ENCODE measurements around the gene ARID1A. TPM values are rescaled to one million over a fixed set of nuclear protein-coding genes. Genes with fewer than 3 reads are reported as not detected.

ARID1A gene
- total RNA-seq, 1 donor from 2014 or later: 85.1 TPM

DNA sequence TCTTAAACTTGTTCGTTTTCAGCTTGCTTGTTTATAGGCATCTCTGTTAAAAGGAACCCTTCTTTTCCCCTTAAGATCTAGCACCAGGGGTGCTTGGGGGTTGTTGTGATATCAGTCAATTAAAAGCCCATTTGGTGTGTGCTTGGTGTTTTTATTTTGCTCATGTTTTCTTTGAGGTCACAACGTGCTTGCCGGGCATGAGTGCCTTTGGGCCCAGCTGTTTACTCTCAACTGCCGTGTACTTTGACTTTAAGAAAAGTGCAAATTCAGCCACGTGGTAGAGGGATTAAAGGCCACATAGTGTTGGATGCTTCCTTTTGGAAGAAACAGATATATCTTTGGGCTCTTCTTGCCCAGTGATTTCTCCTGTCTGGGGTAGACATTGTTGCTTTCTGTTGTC is 10.5 kb downstream of the ARID1A start:
- H3K27ac ChIP-seq (ENCODE audit: low read depth, low read length): peak overlapping the region; percentile 35

DNA sequence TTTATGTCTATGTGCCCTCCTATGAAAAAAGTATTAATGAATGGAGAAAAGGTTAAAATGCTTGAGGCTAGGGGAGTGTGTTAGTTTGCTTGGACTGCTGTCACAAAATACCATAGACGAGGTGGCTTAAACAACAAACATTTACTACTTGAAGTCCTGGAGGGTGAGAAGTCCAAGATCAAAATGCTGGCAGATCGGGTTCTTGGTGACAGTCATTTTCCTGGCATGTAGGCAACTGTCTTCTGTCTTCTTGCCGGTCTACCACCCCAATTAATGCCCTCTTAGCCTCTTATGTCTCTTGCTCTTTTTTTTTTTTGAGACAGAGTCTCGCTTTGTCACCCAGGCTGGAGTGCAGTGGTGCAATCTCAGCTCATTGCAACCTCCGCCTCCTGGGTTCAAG is 15.0 kb downstream of the ARID1A start:
- peaks cover 9% of the 10 kb centered on the region for H3K36me3 ChIP-seq (ENCODE audit: insufficient read depth, low read length)
- TF ChIP-seq, protein P1, sequence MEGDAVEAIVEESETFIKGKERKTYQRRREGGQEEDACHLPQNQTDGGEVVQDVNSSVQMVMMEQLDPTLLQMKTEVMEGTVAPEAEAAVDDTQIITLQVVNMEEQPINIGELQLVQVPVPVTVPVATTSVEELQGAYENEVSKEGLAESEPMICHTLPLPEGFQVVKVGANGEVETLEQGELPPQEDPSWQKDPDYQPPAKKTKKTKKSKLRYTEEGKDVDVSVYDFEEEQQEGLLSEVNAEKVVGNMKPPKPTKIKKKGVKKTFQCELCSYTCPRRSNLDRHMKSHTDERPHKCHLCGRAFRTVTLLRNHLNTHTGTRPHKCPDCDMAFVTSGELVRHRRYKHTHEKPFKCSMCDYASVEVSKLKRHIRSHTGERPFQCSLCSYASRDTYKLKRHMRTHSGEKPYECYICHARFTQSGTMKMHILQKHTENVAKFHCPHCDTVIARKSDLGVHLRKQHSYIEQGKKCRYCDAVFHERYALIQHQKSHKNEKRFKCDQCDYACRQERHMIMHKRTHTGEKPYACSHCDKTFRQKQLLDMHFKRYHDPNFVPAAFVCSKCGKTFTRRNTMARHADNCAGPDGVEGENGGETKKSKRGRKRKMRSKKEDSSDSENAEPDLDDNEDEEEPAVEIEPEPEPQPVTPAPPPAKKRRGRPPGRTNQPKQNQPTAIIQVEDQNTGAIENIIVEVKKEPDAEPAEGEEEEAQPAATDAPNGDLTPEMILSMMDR (IDR thresholded peaks at IDR 0.05; ENCODE audit: insufficient read depth, low read depth, low read length): no peak

More for the DNA sequence above, 10.5 kb downstream of the ARID1A start:
- peak overlapping the region; percentile 3 for H3K27ac Mint-ChIP-seq (ENCODE audit: unreplicated experiment)
- H3K4me1 Mint-ChIP-seq (ENCODE audit: low read depth, unreplicated experiment): peaks cover 24% of the 10 kb centered on the region
- no peak overlapping the region for H3K4me3 ChIP-seq (ENCODE audit: insufficient read depth, low read depth, low read length)
- H3K9ac ChIP-seq (ENCODE audit: low read length): peak overlapping the region; percentile 27
- peaks cover 7% of the 10 kb centered on the region for H3K36me3 ChIP-seq (ENCODE audit: insufficient read depth, low read length)
- no peaks in the 10 kb centered on the region for H3K27me3 Mint-ChIP-seq (ENCODE audit: low read depth, unreplicated experiment)
- no peak for DNase-seq (ENCODE audit: low read depth)
- H3K79me2 ChIP-seq (ENCODE audit: insufficient read depth, low read length): peaks cover 99% of the 10 kb centered on the region
- H3K4me2 ChIP-seq (ENCODE audit: low read length): peak overlapping the region; percentile 70
- H4K20me1 ChIP-seq (ENCODE audit: insufficient read depth, low read length): peaks cover 93% of the 10 kb centered on the region
- peaks cover 37% of the 10 kb centered on the region for H3K4me1 ChIP-seq (ENCODE audit: insufficient read depth, low read length)
- peaks cover 2% of the 10 kb centered on the region for H3K36me3 Mint-ChIP-seq (ENCODE audit: low read depth, unreplicated experiment)
- H3K4me3 Mint-ChIP-seq (ENCODE audit: unreplicated experiment): peak overlapping the region; percentile 47
- H3K9me3 Mint-ChIP-seq (ENCODE audit: unreplicated experiment): no peaks in the 10 kb centered on the region
- H3K9me3 ChIP-seq (ENCODE audit: insufficient read depth, low read depth, low read length): no peaks in the 10 kb centered on the region
- H3K27me3 ChIP-seq (ENCODE audit: insufficient read depth, low read length): no peaks in the 10 kb centered on the region
- FAIRE-seq: no peak
- TF ChIP-seq EZH2 (IDR thresholded peaks at IDR 0.05; ENCODE audit: insufficient read depth, low read length): no peak
- TF ChIP-seq, protein P1 (IDR thresholded peaks at IDR 0.05; ENCODE audit: insufficient read depth, low read depth, low read length): no peak
- no peak overlapping the region for H2AFZ ChIP-seq (ENCODE audit: low read depth, low read length)

DNA sequence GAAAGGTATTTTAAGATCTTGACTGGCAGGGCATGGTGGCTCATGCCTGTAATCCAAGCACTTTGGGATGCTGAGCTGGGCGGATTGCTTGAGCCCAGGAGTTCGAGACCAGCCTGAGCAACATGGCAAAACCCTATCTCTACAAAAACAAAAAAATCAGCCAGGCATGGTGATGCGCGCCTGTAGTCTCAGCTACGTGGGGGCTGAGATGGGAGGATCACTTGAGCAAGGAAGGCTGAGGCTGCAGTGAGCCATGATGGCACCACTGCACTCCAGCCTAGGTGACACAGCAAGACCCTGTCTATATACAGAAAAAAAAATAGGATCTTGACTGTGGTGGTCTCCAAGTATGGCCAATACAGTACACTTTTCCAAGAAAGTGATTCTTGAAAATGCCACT is 16.0 kb downstream of the ARID1A start:
- no peak overlapping the region for H3K27ac ChIP-seq (ENCODE audit: low read depth, low read length)
- peaks cover 100% of the 10 kb centered on the region for H3K79me2 ChIP-seq (ENCODE audit: insufficient read depth, low read length)
- peaks cover 92% of the 10 kb centered on the region for H4K20me1 ChIP-seq (ENCODE audit: insufficient read depth, low read length)
- peaks cover under 1% of the 10 kb centered on the region for H3K4me1 ChIP-seq (ENCODE audit: insufficient read depth, low read length)
- no peak overlapping the region for H3K4me3 Mint-ChIP-seq (ENCODE audit: unreplicated experiment)
- peaks cover 9% of the 10 kb centered on the region for H3K36me3 ChIP-seq (ENCODE audit: insufficient read depth, low read length)
- TF ChIP-seq, protein P1 (IDR thresholded peaks at IDR 0.05; ENCODE audit: insufficient read depth, low read depth, low read length): no peak
- TF ChIP-seq EZH2 (IDR thresholded peaks at IDR 0.05; ENCODE audit: insufficient read depth, low read length): no peak
- H3K9me3 ChIP-seq (ENCODE audit: insufficient read depth, low read depth, low read length): no peaks in the 10 kb centered on the region
- no peak for FAIRE-seq
- H3K9me3 Mint-ChIP-seq (ENCODE audit: unreplicated experiment): peaks cover 2% of the 10 kb centered on the region
- no peak overlapping the region for H2AFZ ChIP-seq (ENCODE audit: low read depth, low read length)
- no peak overlapping the region for H3K27ac Mint-ChIP-seq (ENCODE audit: unreplicated experiment)
- H3K9ac ChIP-seq (ENCODE audit: low read length): no peak overlapping the region
- no peak overlapping the region for H3K4me2 ChIP-seq (ENCODE audit: low read length)
- H3K4me1 Mint-ChIP-seq (ENCODE audit: low read depth, unreplicated experiment): peaks cover 29% of the 10 kb centered on the region
- DNase-seq (ENCODE audit: low read depth): no peak
- peaks cover 12% of the 10 kb centered on the region for H3K36me3 Mint-ChIP-seq (ENCODE audit: low read depth, unreplicated experiment)
- no peaks in the 10 kb centered on the region for H3K27me3 ChIP-seq (ENCODE audit: insufficient read depth, low read length)
- no peaks in the 10 kb centered on the region for H3K27me3 Mint-ChIP-seq (ENCODE audit: low read depth, unreplicated experiment)
- H3K4me3 ChIP-seq (ENCODE audit: insufficient read depth, low read depth, low read length): no peak overlapping the region

More for the DNA sequence above, 15.0 kb downstream of the ARID1A start:
- no peak for FAIRE-seq
- H4K20me1 ChIP-seq (ENCODE audit: insufficient read depth, low read length): peaks cover 93% of the 10 kb centered on the region
- H3K9ac ChIP-seq (ENCODE audit: low read length): no peak overlapping the region
- Mint-ChIP-seq H3K27ac (ENCODE audit: unreplicated experiment) (no peak overlapping the region), H3K27me3 (ENCODE audit: low read depth, unreplicated experiment) (no peaks in the 10 kb centered on the region), H3K4me1 (ENCODE audit: low read depth, unreplicated experiment) (peaks cover 34% of the 10 kb centered on the region), H3K4me3 (ENCODE audit: unreplicated experiment) (no peak overlapping the region), H3K9me3 (ENCODE audit: unreplicated experiment) (peaks cover 2% of the 10 kb centered on the region), H3K36me3 (ENCODE audit: low read depth, unreplicated experiment) (peaks cover 11% of the 10 kb centered on the region)
- H3K27ac ChIP-seq (ENCODE audit: low read depth, low read length): no peak overlapping the region
- H3K79me2 ChIP-seq (ENCODE audit: insufficient read depth, low read length): peaks cover 99% of the 10 kb centered on the region
- no peak overlapping the region for H2AFZ ChIP-seq (ENCODE audit: low read depth, low read length)
- H3K4me1 ChIP-seq (ENCODE audit: insufficient read depth, low read length): peaks cover 10% of the 10 kb centered on the region
- DNase-seq (ENCODE audit: low read depth): no peak
- H3K9me3 ChIP-seq (ENCODE audit: insufficient read depth, low read depth, low read length): no peaks in the 10 kb centered on the region
- no peaks in the 10 kb centered on the region for H3K27me3 ChIP-seq (ENCODE audit: insufficient read depth, low read length)
- H3K4me3 ChIP-seq (ENCODE audit: insufficient read depth, low read depth, low read length): no peak overlapping the region
- H3K4me2 ChIP-seq (ENCODE audit: low read length): no peak overlapping the region

All from astrocyte (in vitro differentiated cells and primary cell).